BLaER1 treated with 17β-estradiol and CSF1 and Interleukin-3, amounts not matched to agents 10 nM and 100 nM (cell line): Measurements from ENCODE around the gene BACE2.

Experiments used
- H3K27ac ChIP-seq, 11 experiments: shearing (Covaris generic); formaldehyde crosslinking; 2 replicates each; pipeline ENCODE4 v1.8.1; 2022
- H3K27me3 ChIP-seq, 11 experiments: shearing (Covaris generic); formaldehyde crosslinking; 2 replicates each; pipeline ENCODE4 v1.8.1; 2022
- H3K36me3 ChIP-seq, 11 experiments: shearing (Covaris generic); formaldehyde crosslinking; 2 replicates each; pipeline ENCODE4 v1.8.1; 2022
- H3K4me1 ChIP-seq, 10 experiments: shearing (Covaris generic); formaldehyde crosslinking; 2 replicates each; pipeline ENCODE4 v1.8.1; 2022
- H3K4me2 ChIP-seq, 11 experiments: shearing (Covaris generic); formaldehyde crosslinking; 2 replicates each; pipeline ENCODE4 v1.8.1; 2022
- H3K4me3 ChIP-seq, 10 experiments: shearing (Covaris generic); formaldehyde crosslinking; 2 replicates each; pipeline ENCODE4 v1.8.1; 2022
- H3K9ac ChIP-seq, 11 experiments: shearing (Covaris generic); formaldehyde crosslinking; 2 replicates each; pipeline ENCODE4 v1.8.1; 2022
- H3K9me3 ChIP-seq, 11 experiments: shearing (Covaris generic); formaldehyde crosslinking; replicated peaks in 1 of 11; 2 replicates each; pipeline ENCODE4 v1.8.1; 2022
- H4K20me1 ChIP-seq, 11 experiments: shearing (Covaris generic); formaldehyde crosslinking; 2 replicates each; pipeline ENCODE4 v1.8.1; 2022
- Cebpa-rat ChIP-seq, 11 experiments: shearing (Covaris generic); IDR thresholded peaks; 2 replicates each; pipeline ENCODE4 v1.8.1; 2022

BACE2 gene

DNA sequence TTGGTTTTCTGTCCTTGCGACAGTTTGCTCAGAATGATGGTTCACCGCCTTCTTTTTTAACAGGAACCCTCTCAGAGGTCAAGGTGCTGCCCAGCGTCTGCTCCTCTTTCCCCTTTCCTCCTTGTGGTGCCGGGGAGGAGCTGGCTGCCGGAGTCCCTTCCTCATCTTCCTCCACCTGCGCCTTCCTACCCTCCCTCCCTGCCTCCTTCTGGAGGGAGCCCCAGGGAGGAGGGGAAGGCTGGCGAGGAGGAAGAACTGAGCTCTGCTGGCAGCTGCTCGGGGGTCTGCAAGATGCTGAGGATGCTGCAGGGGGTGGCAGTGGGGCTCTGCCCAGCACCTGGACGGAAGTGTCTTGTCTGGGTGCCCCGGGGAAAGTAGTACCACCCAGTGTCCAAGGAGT is 31.2 kb downstream of the BACE2 start:
- no peak overlapping the region for H3K4me3 ChIP-seq
- H3K9ac ChIP-seq: no peak overlapping the region
- no peak overlapping the region for H3K4me2 ChIP-seq
- H3K27me3 ChIP-seq: no peaks in the 10 kb centered on the region
- no peaks in the 10 kb centered on the region for H3K36me3 ChIP-seq
- no peak for TF ChIP-seq Cebpa-rat (IDR thresholded peaks at IDR 0.05)
- no peaks in the 10 kb centered on the region for H3K9me3 ChIP-seq
- H3K27ac ChIP-seq: no peak overlapping the region
- H3K4me1 ChIP-seq: peaks cover 0 to 4% (median 0%) of the 10 kb centered on the region in 10 experiments; a peak in 2 of 20 replicates
- no peaks in the 10 kb centered on the region for H4K20me1 ChIP-seq

DNA sequence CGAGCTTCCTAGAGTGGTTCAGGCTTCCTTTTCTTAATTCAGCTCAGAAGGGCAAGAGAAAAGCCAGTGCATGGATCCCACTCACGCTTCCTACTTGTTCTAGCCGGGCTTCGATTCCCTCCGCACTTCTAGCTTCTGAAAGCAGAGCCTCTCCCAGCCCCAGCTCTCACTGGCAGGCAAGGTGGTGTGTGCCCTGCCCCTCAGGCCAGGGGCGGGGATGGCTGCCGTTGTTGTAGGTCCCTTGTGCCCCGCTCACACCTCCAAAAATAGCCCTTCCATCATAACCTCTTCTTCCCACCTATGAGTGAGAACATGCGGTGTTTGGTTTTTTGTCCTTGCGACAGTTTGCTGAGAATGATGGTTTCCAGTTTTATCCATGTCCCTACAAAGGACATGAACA is 31.6 kb downstream of the BACE2 start:
- H3K27me3 ChIP-seq: no peaks in the 10 kb centered on the region
- no peak overlapping the region for H3K4me2 ChIP-seq
- H3K9me3 ChIP-seq: no peaks in the 10 kb centered on the region
- H4K20me1 ChIP-seq: no peaks in the 10 kb centered on the region
- H3K36me3 ChIP-seq: no peaks in the 10 kb centered on the region
- H3K4me3 ChIP-seq: no peak overlapping the region
- TF ChIP-seq Cebpa-rat (IDR thresholded peaks at IDR 0.05): no peak
- no peak overlapping the region for H3K9ac ChIP-seq
- H3K4me1 ChIP-seq: peaks cover 0 to 4% (median 0%) of the 10 kb centered on the region in 10 experiments; a peak in 2 of 20 replicates
- no peak overlapping the region for H3K27ac ChIP-seq

- Histone ChIP-seq H3K9ac (no peak overlapping the region), H3K4me3 (no peak overlapping the region), H3K4me2 (no peak overlapping the region), H3K9me3 (no peaks in the 10 kb centered on the region), H3K4me1 (no peaks in the 10 kb centered on the region), H3K36me3 (no peaks in the 10 kb centered on the region), H3K27me3 (no peaks in the 10 kb centered on the region), H4K20me1 (no peaks in the 10 kb centered on the region), H3K27ac (no peak overlapping the region)
- no peak for TF ChIP-seq Cebpa-rat (IDR thresholded peaks at IDR 0.05)
Measured at GRCh38 chr21:41201385-41201784, 33.4 kb downstream of the BACE2 start.

DNA sequence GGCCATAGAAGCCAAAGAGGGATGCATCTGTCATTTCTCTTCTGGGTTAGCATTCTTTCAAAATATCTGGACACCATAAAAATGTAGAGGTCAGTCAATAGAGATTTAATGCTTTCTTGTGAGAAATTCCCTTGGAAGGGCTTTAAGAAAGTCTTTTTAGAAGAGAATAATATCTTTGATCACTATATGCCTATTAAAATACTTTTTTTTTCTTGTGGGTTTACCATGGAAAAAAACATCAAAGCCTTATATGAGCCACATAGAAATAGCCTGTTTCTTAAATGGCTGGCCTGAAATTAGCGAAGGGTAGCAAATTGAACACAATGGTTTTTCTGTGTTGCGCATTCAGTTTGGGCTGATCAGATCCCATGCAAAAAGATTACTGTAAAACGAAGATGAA is 36.8 kb downstream of the BACE2 start:
- Histone ChIP-seq H3K4me3 (no peak overlapping the region), H3K27me3 (no peaks in the 10 kb centered on the region), H3K9ac (no peak overlapping the region), H3K9me3 (no peaks in the 10 kb centered on the region), H4K20me1 (no peaks in the 10 kb centered on the region), H3K4me2 (no peak overlapping the region), H3K27ac (no peak overlapping the region), H3K36me3 (no peaks in the 10 kb centered on the region), H3K4me1 (no peaks in the 10 kb centered on the region)
- TF ChIP-seq Cebpa-rat (IDR thresholded peaks at IDR 0.05): no peak

GRCh38 chr21:41207401-41208375 is 39.7 kb downstream of the BACE2 start:
- Histone ChIP-seq H3K4me3 (no peak overlapping the region), H3K9me3 (no peaks in the 10 kb centered on the region), H3K4me2 (no peak overlapping the region), H3K27ac (no peak overlapping the region), H3K9ac (no peak overlapping the region), H3K27me3 (no peaks in the 10 kb centered on the region), H4K20me1 (no peaks in the 10 kb centered on the region), H3K36me3 (no peaks in the 10 kb centered on the region), H3K4me1 (no peaks in the 10 kb centered on the region)
- no peak for TF ChIP-seq Cebpa-rat (IDR thresholded peaks at IDR 0.05)

GRCh38 chr21:41208376-41208763 is 40.4 kb downstream of the BACE2 start:
- Histone ChIP-seq H3K27me3 (no peaks in the 10 kb centered on the region), H3K9me3 (no peaks in the 10 kb centered on the region), H3K4me1 (no peaks in the 10 kb centered on the region), H3K4me2 (no peak overlapping the region), H4K20me1 (no peaks in the 10 kb centered on the region), H3K27ac (no peak overlapping the region), H3K36me3 (no peaks in the 10 kb centered on the region), H3K4me3 (no peak overlapping the region), H3K9ac (no peak overlapping the region)
- TF ChIP-seq Cebpa-rat (IDR thresholded peaks at IDR 0.05): no peak

DNA sequence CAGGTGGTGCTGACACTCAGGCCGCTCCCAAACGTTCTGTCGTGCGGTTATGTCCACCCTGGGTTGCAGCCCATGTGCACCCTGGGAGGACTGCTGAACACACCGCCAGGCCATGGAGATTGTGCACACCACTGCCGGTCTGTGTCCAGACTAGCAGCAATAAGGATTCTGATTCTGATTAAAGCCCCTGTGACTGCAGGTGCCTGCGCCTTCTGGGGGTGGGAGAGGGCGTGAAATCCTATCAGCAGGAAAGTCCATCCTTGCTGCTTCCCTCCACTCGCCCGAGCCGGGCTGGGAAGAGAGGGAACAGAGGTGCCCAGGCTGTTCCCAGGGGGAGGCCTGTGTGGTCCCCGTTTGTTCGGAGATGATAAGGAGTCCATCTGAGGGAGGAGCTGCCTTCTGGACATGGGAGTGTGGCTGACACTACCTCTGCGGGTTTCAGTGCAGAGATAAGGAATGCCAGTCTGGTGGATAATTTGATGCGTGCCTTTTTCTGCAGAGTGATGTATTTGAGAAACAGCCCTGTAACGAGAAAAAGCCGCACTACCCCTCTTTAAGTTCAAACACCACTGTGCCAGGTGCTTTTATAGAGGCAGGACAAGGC is 41.2 kb downstream of the BACE2 start:
- no peaks in the 10 kb centered on the region for H4K20me1 ChIP-seq
- no peak overlapping the region for H3K4me2 ChIP-seq
- TF ChIP-seq Cebpa-rat (IDR thresholded peaks at IDR 0.05): no peak
- H3K9me3 ChIP-seq: no peaks in the 10 kb centered on the region
- no peaks in the 10 kb centered on the region for H3K36me3 ChIP-seq
- H3K27ac ChIP-seq: no peak overlapping the region
- no peaks in the 10 kb centered on the region for H3K27me3 ChIP-seq
- H3K9ac ChIP-seq: no peak overlapping the region
- H3K4me1 ChIP-seq: no peaks in the 10 kb centered on the region
- H3K4me3 ChIP-seq: no peak overlapping the region

DNA sequence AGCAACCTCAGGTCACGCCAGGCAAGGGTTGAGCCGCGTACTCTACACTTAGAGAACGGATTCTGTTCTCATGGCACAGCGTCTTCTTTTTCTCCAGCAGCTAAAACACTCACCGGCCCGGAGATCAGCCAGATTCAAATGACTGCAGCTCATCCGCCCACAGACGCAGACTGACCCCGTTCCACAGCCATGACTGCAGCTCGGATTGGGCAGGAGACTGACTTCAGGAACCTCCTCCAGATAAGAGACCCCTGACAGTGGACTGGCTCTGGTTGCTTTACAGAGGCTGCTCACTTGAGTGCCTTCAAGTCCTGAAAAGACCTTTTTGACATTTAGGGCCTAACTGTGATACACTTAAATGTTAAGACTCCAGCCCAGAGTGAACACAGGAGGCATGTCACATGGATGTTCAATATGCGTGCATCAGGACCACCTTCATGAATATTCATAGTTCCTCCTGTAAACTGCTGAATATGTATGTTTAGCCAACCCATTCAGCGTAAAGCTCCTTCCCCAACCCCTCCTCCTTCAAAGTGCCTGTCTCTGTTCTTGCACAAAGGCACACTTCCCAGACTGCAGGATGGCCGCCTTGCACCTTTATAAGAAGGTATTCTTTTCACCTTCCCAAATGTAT is 42.6 kb downstream of the BACE2 start:
- peaks cover 0 to under 1% (median 0%) of the 10 kb centered on the region in 10 experiments; a peak in 4 of 20 replicates for H3K4me1 ChIP-seq
- no peaks in the 10 kb centered on the region for H4K20me1 ChIP-seq
- no peaks in the 10 kb centered on the region for H3K9me3 ChIP-seq
- no peak overlapping the region for H3K4me2 ChIP-seq
- H3K27me3 ChIP-seq: no peaks in the 10 kb centered on the region
- H3K27ac ChIP-seq: no peak overlapping the region
- H3K4me3 ChIP-seq: no peak overlapping the region
- no peaks in the 10 kb centered on the region for H3K36me3 ChIP-seq
- no peak for TF ChIP-seq Cebpa-rat (IDR thresholded peaks at IDR 0.05)
- H3K9ac ChIP-seq: no peak overlapping the region

- Histone ChIP-seq H3K36me3 (no peaks in the 10 kb centered on the region), H3K27ac (no peak overlapping the region), H3K4me3 (no peak overlapping the region), H3K4me2 (no peak overlapping the region), H3K27me3 (no peaks in the 10 kb centered on the region), H3K9me3 (no peaks in the 10 kb centered on the region), H3K4me1 (peaks cover 0 to 8% (median 5%) of the 10 kb centered on the region in 10 experiments; a peak in 10 of 20 replicates), H4K20me1 (no peaks in the 10 kb centered on the region), H3K9ac (no peak overlapping the region)
- TF ChIP-seq Cebpa-rat (IDR thresholded peaks at IDR 0.05): no peak
Measured at GRCh38 chr21:41211060-41211805, 43.3 kb downstream of the BACE2 start.
